GM21723 (cell line): ENCODE data around the gene ILDR1.

Source experiments
- ATAC-seq: cut with Tn5 transposase; IDR thresholded peaks from one replicate; pipeline ENCODE4 v1.9.1; 2021; ENCODE audit warnings: mild to moderate bottlenecking, moderate library complexity; ENCODE audit not compliant: unreplicated experiment

Gene ILDR1

GRCh38 chr3:122021037-122021436, 1.0 kb downstream of the ILDR1 start:
- no peak for ATAC-seq

- no peak for ATAC-seq
Observed at GRCh38 chr3:122019493-122019892, 2.6 kb downstream of the ILDR1 start.

GRCh38 chr3:122014741-122015140, 7.3 kb downstream of the ILDR1 start:
- peak; percentile 66 for ATAC-seq

- ATAC-seq = no peak
Observed at GRCh38 chr3:122013448-122013925, 8.6 kb downstream of the ILDR1 start.

- no peak for ATAC-seq
Observed at GRCh38 chr3:122012821-122013220, 9.2 kb downstream of the ILDR1 start.

- ATAC-seq = no peak
Observed at GRCh38 chr3:122011396-122011795, 10.7 kb downstream of the ILDR1 start.

GRCh38 chr3:122010506-122010905, 11.5 kb downstream of the ILDR1 start:
- ATAC-seq = no peak

- ATAC-seq = no peak
Observed at GRCh38 chr3:122008166-122008565, 13.9 kb downstream of the ILDR1 start.

- ATAC-seq = no peak
Observed at GRCh38 chr3:122006267-122006666, 15.8 kb downstream of the ILDR1 start.

- ATAC-seq = peak; percentile 38
Observed at GRCh38 chr3:122004991-122005565, 17.0 kb downstream of the ILDR1 start.

GRCh38 chr3:122004107-122004506, 17.9 kb downstream of the ILDR1 start:
- ATAC-seq = no peak

- ATAC-seq = no peak
Observed at GRCh38 chr3:122003606-122004005, 18.4 kb downstream of the ILDR1 start.

GRCh38 chr3:122003112-122003511, 18.9 kb downstream of the ILDR1 start:
- peak; percentile 32 for ATAC-seq

GRCh38 chr3:122002611-122003010, 19.4 kb downstream of the ILDR1 start:
- ATAC-seq = no peak

GRCh38 chr3:122001892-122002291, 20.2 kb downstream of the ILDR1 start:
- ATAC-seq = no peak

GRCh38 chr3:122000936-122001605, 21.0 kb downstream of the ILDR1 start:
- no peak for ATAC-seq

GRCh38 chr3:121999931-122000330, 22.1 kb downstream of the ILDR1 start:
- ATAC-seq = no peak

GRCh38 chr3:121998611-121999473, 23.2 kb downstream of the ILDR1 start:
- no peak for ATAC-seq

- ATAC-seq = peak; percentile 27
Observed at GRCh38 chr3:121998030-121998580, 23.9 kb downstream of the ILDR1 start.

GRCh38 chr3:121997372-121997771, 24.7 kb downstream of the ILDR1 start:
- ATAC-seq = no peak

GRCh38 chr3:121996441-121996840, 25.6 kb downstream of the ILDR1 start:
- ATAC-seq = no peak
